ENCODE results near the gene GIMAP6. TPM values are rescaled to one million over a fixed set of nuclear protein-coding genes. Genes with fewer than 3 reads are reported as not detected.

Gene GIMAP6
- total RNA-seq, 1 donor from 2014 or later = not detected

DNA sequence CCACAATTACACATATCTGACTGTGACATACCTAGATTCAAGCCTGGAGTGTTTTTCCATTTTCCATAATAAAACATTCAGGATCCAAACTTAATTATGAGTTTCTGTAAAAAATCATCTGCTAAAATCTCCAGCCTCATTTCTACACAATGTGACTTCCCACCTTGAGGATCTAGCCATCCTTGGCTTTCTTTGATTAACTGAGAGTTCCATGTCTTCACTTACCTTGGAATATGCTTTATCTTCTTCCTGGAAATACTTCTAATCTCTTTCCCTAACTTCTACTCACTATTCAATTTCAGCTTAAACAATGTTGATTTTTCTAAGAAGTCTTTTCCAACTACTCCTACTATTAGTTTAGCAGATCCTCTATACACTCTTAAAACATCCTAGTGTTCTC, 36.8 kb upstream of the GIMAP6 start:
- Mint-ChIP-seq H3K27ac (ENCODE audit: unreplicated experiment) (no peak overlapping the region), H3K9me3 (ENCODE audit: unreplicated experiment) (peaks cover 14% of the 10 kb centered on the region), H3K27me3 (ENCODE audit: unreplicated experiment) (no peaks in the 10 kb centered on the region), H3K4me3 (ENCODE audit: unreplicated experiment) (no peak overlapping the region), H3K4me1 (ENCODE audit: unreplicated experiment) (no peaks in the 10 kb centered on the region), H3K36me3 (ENCODE audit: unreplicated experiment) (no peaks in the 10 kb centered on the region)
- DNase-seq (ENCODE audit: extremely low spot score, unreplicated experiment) = no peak
- TF ChIP-seq, protein P1, sequence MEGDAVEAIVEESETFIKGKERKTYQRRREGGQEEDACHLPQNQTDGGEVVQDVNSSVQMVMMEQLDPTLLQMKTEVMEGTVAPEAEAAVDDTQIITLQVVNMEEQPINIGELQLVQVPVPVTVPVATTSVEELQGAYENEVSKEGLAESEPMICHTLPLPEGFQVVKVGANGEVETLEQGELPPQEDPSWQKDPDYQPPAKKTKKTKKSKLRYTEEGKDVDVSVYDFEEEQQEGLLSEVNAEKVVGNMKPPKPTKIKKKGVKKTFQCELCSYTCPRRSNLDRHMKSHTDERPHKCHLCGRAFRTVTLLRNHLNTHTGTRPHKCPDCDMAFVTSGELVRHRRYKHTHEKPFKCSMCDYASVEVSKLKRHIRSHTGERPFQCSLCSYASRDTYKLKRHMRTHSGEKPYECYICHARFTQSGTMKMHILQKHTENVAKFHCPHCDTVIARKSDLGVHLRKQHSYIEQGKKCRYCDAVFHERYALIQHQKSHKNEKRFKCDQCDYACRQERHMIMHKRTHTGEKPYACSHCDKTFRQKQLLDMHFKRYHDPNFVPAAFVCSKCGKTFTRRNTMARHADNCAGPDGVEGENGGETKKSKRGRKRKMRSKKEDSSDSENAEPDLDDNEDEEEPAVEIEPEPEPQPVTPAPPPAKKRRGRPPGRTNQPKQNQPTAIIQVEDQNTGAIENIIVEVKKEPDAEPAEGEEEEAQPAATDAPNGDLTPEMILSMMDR (IDR thresholded peaks at IDR 0.05) = no peak

DNA sequence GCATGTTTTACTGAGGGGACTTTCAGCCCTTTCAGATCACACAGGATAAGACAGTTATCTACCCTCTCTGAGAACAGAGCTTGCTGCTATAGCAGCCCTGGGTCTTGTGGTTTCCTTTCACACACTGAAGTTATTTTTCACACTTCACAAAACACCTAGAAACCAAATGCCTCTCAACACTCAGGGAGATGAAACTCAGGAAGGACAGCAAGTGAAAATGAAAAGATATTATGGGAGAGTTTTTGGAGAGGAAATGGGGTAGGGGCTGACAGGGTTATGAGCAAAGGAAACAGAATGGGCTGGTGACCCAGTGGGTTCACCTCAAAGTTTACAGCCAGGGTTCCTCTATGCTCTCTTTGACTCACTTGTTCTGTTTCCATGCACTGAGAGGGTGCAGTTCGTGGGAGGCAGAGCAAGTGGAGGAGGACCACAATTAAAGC, 36.3 kb upstream of the GIMAP6 start:
- Mint-ChIP-seq H3K4me1 (ENCODE audit: unreplicated experiment) (no peaks in the 10 kb centered on the region), H3K27me3 (ENCODE audit: unreplicated experiment) (no peaks in the 10 kb centered on the region), H3K9me3 (ENCODE audit: unreplicated experiment) (peaks cover 14% of the 10 kb centered on the region), H3K27ac (ENCODE audit: unreplicated experiment) (no peak overlapping the region), H3K4me3 (ENCODE audit: unreplicated experiment) (no peak overlapping the region), H3K36me3 (ENCODE audit: unreplicated experiment) (no peaks in the 10 kb centered on the region)
- TF ChIP-seq, protein P1 (IDR thresholded peaks at IDR 0.05) = no peak
- no peak for DNase-seq (ENCODE audit: extremely low spot score, unreplicated experiment)

DNA sequence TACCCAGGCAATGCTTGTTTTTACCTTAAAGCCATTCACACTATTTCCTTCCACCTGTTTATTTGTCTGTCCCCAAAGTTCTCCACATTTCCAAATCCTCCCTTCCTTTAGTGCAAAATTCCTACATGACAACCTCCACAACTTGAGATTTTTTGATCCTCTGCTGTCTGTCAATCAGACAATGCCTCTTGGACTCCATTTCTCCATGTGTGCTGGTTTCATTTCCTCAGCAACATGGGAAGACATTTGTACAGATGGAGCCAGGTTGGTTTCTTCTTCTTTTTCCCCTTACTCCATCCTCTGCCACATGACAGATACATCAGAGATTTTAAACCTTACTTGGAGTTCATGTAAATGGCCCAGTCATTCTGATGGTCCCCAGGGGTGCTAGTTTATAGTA, 34.2 kb upstream of the GIMAP6 start:
- H3K27ac Mint-ChIP-seq (ENCODE audit: unreplicated experiment) = no peak overlapping the region
- H3K4me3 Mint-ChIP-seq (ENCODE audit: unreplicated experiment) = no peak overlapping the region
- TF ChIP-seq, protein P1 (IDR thresholded peaks at IDR 0.05) = no peak
- no peak for DNase-seq (ENCODE audit: extremely low spot score, unreplicated experiment)
- H3K4me1 Mint-ChIP-seq (ENCODE audit: unreplicated experiment) = no peaks in the 10 kb centered on the region
- H3K27me3 Mint-ChIP-seq (ENCODE audit: unreplicated experiment) = no peaks in the 10 kb centered on the region
- H3K36me3 Mint-ChIP-seq (ENCODE audit: unreplicated experiment) = no peaks in the 10 kb centered on the region
- peaks cover 14% of the 10 kb centered on the region for H3K9me3 Mint-ChIP-seq (ENCODE audit: unreplicated experiment)

DNA sequence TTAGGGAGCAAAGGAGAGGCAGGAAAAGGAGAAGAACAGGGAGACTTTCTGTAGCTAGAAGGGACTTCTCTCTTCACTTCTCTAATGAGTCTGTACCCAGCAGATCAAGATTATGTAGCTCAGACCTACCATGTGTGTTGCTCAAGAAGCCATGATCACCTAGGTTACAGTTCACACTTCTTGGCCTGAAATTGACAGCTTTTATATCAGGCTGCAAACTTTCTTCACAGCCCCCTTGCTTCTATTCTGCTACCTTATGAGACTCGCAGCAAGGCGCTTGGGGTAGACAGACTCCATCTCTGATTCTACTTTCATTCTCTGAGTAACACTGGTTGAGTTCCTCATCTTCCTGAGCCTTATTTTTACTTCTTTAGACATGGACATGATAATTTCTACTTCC, 33.7 kb upstream of the GIMAP6 start:
- TF ChIP-seq, protein P1 (IDR thresholded peaks at IDR 0.05) = no peak
- Mint-ChIP-seq H3K9me3 (ENCODE audit: unreplicated experiment) (peaks cover 14% of the 10 kb centered on the region), H3K27me3 (ENCODE audit: unreplicated experiment) (no peaks in the 10 kb centered on the region), H3K36me3 (ENCODE audit: unreplicated experiment) (no peaks in the 10 kb centered on the region), H3K27ac (ENCODE audit: unreplicated experiment) (no peak overlapping the region), H3K4me1 (ENCODE audit: unreplicated experiment) (no peaks in the 10 kb centered on the region), H3K4me3 (ENCODE audit: unreplicated experiment) (no peak overlapping the region)
- DNase-seq (ENCODE audit: extremely low spot score, unreplicated experiment) = no peak

DNA sequence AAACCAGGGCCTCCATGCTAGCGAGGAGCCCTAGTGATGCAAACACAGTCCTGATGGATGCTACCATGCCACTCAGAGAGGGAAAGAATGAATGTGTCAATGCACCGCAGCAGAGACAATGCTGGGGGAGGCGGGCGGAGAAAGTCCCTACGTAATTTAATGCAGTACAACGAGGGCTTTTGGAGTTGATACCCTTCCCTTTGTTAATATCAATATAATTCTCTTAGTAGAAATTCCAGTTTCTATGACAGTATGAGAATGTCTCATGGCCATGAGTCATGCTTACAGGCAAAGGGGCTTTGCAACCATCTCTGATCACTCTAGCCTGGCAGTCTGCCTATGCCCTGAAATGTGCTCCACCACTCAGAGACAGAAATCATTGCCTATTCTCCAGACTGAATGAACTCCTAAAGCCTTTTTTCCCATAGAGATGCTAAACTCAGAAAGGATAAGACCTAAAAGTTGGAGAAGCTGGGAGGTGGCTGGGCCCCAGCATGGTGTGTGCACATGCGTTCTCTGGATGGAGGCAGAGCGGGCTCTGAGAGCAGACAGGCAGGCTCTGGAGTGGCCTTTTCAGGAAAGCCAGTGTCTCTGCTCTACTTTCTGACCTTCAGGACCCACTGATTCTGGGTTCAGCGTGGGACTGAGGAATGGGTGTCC, 33.0 kb upstream of the GIMAP6 start:
- no peak overlapping the region for H3K4me3 Mint-ChIP-seq (ENCODE audit: unreplicated experiment)
- DNase-seq (ENCODE audit: extremely low spot score, unreplicated experiment) = no peak
- no peaks in the 10 kb centered on the region for H3K4me1 Mint-ChIP-seq (ENCODE audit: unreplicated experiment)
- TF ChIP-seq, protein P1 (IDR thresholded peaks at IDR 0.05) = no peak
- H3K9me3 Mint-ChIP-seq (ENCODE audit: unreplicated experiment) = peaks cover 14% of the 10 kb centered on the region
- no peaks in the 10 kb centered on the region for H3K36me3 Mint-ChIP-seq (ENCODE audit: unreplicated experiment)
- H3K27ac Mint-ChIP-seq (ENCODE audit: unreplicated experiment) = no peak overlapping the region
- no peaks in the 10 kb centered on the region for H3K27me3 Mint-ChIP-seq (ENCODE audit: unreplicated experiment)
